ENCODE results near the gene TMOD2.

TMOD2 gene

DNA sequence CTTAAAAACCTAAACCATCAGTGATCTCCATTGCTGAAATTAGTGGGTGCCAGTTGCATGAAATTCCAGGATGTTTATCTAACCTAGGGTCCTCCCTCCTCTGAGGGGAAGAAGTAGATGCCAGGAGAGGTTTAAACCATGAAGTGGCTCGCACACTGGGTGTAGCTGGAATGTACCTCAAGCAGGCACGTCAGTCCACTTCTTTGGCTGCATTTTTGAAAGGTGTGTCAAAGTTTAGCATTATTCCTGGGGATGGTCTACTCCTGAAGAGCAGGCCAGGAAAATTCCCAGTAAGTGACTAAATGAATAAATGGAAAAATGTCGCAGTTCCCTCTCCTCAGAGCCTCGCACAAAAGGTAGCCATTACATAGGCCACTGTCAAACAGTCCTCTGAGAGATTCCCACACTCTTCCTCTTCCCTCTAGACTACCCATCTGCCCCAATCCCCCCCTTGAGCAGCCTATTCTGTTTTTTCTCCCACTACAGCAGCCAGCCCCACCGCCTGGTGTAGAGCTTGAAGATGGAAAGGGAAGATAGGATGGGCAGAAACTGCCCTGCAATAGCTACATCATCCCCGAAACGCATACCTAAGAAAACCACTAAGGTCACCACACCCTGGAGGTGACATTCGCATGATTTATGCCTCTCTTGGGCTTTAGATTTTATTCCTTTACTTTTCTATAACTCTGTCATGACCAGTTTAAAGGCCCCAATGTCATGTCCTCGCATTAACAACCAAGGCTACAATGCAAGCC is 77.4 kb downstream of the TMOD2 start:
- no peak for DNase-seq

DNA sequence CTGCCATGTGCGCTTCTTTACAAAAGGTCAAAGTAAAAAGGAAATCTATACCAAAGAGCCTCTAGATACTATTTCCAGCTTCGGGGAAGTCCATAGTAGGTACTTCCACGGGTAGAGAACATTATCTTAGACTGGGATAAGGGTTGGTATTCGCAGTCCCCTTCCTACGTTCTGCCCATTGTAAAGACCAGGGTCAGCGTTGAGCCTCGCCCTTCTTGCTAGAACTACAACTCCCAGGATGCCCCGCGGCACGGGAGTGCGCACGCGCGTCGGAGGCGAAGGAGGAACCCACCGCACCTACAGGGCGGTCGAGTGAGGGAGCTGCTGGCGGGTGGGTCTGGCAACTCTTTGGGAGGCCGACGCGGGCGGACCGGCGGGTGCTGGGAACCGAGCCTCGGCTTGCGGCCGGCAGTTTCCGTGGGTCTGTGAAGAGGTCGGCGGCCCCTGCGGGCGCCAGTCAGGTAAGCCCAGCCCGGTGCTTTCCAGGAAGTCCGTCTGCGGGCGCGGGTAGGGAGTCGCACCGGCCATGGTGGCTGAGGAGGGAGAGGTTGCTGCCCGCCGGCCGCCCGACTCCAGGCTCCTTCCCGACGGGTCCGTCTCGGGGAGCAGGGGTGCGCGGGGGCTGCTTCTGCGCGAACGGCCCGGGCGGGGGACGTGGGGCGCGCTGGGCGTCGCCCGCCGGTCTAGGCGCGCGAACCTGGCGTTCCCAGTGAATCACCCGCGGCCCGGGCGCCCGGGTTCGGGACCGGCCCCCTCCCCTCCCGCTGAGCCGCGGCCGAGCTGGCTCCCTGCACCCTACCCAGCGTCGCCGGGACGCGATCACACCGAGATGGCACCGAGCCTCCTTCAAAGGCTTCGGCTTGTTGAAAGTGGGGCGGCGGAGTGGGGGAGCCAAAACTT is 78.2 kb downstream of the TMOD2 start, which contains the start of gene TMOD3:
Gene TMOD3 (plus strand): TSS at position 278 of the 900 bp plus-strand sequence. CDS start 33,232 bp downstream, outside the sequence.
- peak; percentile 87 for DNase-seq

GRCh38 chr15:51830276-51830806 is 78.9 kb downstream of the TMOD2 start:
- DNase-seq = no peak

- no peak for DNase-seq
Measured at GRCh38 chr15:51833772-51834171, 82.4 kb downstream of the TMOD2 start.

DNA sequence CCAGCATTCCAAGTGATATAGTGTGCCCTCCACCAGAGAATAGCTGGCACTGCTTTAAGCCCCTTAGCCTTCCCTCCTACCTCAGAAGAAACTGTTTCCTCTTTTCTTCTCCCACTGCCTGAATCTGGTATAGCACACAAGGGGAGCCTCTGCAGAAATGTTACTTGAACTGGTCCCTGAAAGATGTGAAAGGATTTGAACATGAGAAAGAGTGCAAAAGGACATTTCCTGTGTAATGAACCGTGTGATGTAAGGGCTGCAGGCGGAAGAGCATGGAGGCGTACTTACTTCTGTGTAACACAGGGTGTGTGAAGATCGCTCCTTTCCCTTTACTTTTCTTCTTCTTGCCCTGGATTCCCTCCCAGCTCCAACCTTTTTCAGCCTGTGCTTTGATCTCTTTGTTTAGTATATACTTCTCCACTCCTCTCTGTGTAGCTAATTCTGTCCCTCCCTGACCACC is 86.4 kb downstream of the TMOD2 start:
- no peak for DNase-seq

- DNase-seq = no peak
Measured at GRCh38 chr15:51838270-51838669, 86.9 kb downstream of the TMOD2 start.

- no peak for DNase-seq
Measured at GRCh38 chr15:51840692-51841091, 89.3 kb downstream of the TMOD2 start.

DNA sequence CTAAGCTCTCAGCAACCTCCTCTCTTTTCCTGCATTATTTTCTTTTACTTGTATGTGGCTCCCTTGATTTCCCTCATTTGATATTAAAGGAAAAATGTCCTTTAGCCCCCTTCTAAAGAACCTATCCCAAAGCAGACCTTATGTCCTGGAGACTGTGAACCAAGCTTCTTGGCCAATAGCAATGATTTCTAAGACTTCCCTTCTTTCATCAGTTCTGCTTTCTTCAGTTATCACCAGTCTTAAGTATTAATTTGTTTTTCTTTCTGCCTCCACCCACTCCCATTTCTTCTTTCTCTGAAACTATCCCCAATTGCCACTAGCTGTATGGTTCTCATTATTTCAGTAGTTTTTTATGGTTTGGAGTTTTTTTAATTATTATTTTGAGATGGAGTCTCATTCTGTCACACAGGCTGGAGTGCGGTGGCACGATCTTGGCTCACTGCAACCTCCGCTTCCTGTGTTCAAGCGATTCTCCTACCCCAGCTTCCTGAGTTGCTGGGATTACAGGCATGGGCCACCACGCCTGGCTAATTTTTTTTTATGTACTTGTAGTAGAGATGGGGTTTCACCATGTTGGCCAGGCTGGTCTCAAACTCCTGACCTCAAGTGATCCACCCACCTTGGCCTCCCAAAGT is 90.1 kb downstream of the TMOD2 start:
- DNase-seq = no peak

GRCh38 chr15:51842265-51842664 is 90.9 kb downstream of the TMOD2 start:
- no peak for DNase-seq

DNA sequence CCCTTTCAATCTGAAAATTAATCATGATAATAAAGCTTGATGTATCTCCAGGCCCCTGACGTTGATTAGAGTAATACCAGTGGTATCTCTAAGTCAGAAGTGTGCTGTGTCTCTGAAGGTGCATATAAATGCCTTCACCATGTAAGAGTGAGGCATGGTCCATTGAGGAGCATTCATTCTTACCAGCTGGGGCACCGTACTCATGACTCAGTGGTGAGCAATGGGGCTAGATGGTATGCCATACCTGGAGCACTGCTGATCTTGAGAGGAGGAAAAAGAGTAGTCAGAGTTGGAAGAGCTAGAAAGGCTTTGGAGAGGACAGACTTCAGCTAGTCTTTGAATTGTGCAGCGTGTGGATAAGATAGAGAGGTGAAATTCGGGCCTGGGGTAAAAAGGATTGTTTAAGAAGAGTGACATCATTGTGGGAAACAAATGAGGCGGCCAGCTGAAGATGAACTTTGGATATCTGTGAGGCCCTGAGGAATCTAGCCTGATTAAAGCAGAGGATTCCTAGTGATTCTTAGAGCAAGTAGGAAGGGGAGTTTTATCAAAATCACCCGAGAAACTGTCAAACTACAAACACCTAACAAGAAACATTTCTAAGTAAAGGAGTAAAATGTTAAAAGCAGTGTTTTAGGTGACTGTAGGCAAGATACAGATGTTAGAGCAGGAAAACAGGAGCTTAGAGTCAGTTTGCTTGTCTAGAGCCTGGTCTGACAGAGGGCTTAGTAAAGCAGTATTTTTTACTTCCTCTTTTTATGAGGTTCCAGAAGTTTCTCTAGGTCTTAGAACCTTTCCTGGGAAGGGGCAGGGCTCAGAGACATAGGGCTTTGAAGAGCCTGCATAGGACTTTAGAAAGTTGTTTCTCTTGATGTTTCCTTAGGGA is 91.7 kb downstream of the TMOD2 start:
- DNase-seq = no peak

DNA sequence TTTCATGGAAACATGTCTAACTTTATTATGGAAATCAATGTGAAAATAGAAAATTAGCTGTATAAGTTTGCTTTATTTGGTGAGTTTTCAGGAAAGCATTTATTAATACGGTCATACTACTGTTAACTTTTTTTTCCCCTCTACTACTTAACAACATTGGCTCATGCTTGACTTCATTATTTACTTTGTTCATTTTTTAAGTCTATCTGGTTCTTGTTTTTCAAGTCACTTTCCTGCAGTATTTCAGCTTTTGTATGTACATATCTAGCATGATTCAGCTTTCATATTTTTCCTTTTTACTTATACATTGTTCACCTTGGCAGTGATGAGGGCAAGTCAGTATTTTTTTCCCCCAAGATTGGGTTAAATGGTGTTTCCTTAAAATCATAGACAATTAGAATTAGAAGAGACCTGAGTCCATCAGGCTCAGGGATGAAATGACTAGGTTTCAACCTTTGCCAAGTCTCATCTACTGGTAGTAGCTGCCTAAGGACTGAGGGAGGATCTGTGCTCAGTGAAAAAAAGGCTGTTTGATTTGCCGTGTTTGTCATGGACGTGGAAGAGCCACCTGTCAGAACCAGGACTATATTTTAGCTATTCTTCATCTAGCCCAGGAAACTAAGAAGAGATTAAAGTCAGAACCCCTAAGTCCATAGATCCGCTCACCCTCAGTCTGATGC is 93.5 kb downstream of the TMOD2 start:
- DNase-seq = no peak

GRCh38 chr15:51846066-51846462 is 94.7 kb downstream of the TMOD2 start:
- no peak for DNase-seq

DNA sequence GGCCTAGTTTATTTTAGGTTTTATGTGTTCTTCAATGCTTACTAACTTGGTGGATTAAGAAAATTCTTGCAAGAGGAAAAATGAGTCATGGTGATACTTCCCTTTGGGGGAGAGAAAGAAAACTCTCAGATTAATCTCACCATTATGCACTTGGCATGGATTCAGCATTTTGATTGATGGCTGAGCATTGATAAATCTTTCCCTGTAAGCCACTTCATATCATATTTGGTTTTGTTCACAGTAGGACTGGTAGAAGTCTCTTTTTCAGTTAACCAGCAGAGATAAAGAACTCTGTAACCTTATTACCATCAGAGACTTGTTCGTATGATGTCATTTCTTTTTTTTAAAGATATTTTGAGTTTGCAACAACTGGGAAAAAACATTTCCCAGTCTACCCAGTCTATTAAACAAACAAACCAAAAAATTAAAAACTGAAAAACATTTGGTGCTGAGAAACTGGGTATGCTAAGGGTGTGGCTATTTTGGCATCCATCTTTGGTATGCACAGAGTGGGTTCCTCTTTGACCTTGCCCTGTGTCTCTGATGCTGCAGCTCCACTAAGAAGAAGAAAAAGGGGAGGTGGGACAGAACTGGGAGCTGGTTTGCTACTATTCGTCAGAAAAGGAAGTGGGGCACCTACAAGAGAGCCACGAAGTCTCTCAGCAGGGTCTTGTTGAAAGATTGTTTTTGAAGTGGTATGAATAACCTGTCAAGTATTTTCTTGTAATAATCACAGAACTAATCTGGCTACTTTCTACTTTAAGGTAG is 95.2 kb downstream of the TMOD2 start:
- peak; percentile 49 for DNase-seq

GRCh38 chr15:51848811-51849210 is 97.4 kb downstream of the TMOD2 start:
- no peak for DNase-seq

- peak; percentile 92 for DNase-seq
Measured at GRCh38 chr15:51849860-51850259, 98.5 kb downstream of the TMOD2 start.

DNA sequence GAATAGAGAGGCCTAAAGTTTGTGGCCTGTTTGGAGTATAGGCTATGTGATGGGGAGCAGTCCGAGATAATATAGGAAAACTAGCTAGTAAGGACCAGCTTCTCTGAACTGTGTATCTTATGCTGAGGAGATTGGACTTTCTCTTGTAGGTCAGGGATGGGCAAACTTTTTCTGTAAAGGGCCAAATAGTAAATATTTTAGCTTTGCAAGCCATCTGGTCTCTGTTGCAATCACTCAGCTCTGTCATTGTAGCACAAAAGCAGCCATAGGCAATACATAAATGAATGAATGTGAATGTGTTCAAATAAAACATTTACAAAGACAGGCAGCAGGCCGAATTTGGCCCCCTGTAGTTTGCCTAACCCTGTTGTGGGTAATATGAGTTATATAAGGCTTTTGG is 102.6 kb downstream of the TMOD2 start:
- DNase-seq = no peak

DNA sequence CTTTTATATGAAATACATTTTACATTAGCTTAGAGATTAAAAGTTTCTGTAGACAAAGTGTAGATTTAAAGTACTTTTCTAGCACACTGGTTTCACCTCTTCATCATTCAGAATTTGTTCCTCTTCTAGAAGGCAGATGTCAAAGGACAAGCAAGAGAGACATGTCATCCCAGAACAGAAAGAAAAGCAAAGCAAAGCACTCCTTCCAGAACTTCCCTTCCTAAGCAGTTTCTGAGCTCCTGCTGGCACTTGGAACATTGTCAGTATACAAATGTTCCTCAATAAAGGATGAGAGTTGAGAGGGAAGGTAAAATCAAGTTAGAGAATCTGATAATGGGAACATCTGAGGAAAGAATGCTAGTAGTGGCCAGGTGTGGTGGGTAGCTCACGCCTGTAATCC is 104.2 kb downstream of the TMOD2 start:
- DNase-seq = no peak

- no peak for DNase-seq
Measured at GRCh38 chr15:51856714-51857380, 105.5 kb downstream of the TMOD2 start.

DNA sequence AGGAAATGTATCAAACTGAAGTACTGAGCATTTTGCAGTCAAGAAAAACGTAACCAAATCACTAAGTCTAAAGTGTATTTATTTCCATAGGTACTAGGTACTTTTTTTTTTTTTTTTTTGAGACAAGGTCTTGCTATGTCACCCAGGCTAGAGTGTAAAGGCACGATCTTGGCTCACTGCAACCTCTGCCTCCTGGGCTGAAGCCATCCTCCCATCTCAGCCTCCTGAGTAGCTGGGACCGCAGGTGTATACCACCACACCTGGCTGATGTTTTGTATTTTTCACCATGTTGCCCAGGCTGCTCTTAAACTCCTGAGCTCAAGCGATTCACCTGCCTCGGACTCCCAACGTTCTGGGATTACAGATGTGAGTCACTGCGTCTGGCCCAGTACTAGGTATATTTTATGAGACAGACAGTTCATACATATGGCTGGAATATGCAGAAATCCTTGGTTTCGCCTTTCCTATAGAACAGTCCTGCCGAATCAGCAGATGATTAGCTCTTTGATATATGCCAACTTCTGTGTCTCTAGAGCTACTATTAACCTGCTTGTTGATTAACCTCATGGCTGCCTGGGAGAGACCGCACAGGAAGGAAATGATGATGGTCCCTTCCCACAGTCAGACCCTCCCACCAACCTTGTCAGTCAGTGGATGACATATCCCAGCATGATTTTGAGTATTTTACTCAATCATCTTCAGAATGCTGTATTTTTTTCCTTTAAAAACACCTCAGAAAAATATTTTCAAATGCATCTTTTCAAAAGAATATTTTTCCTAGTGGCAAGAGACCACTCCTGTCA is 110.4 kb downstream of the TMOD2 start:
- DNase-seq = no peak

Measured in NCI-H2171 treated with DMSO at 0.1 percent for 48 hours (cell line).